HG02981 (cell line): ENCODE data around the gene MYO15B.
A peak's percentile ranks its signal among the peaks of the same experiment; 100 is the strongest.

Experiments
- ATAC-seq: cut with Tn5 transposase; IDR thresholded peaks from one replicate; pipeline ENCODE4 v1.9.1; 2021; ENCODE audit warnings: mild to moderate bottlenecking, moderate library complexity; ENCODE audit not compliant: unreplicated experiment

MYO15B gene

GRCh38 chr17:75658237-75658636 lies 70.6 kb downstream of the MYO15B start:
- ATAC-seq: no peak

- ATAC-seq: no peak
Observed at GRCh38 chr17:75661531-75661930, 73.9 kb downstream of the MYO15B start.

DNA sequence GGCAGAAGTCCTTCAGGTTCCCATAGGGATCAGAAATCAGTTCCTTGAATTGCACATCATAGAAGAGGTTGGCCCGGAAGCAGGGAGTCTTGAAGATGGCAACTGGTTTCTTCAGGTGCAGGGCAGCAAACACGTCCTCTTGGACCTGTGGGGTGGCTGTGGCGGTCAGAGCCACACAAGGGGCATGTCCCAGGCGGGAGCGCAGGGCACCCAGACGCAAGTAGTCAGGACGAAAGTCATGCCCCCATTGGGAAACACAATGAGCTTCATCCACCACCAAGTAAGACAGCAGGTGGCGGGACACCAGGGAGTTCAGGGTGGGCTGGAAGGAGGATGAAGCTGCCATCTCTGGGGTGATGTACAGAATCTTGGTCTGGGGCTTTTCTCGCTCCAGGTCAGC lies 74.9 kb downstream of the MYO15B start:
- ATAC-seq: no peak

DNA sequence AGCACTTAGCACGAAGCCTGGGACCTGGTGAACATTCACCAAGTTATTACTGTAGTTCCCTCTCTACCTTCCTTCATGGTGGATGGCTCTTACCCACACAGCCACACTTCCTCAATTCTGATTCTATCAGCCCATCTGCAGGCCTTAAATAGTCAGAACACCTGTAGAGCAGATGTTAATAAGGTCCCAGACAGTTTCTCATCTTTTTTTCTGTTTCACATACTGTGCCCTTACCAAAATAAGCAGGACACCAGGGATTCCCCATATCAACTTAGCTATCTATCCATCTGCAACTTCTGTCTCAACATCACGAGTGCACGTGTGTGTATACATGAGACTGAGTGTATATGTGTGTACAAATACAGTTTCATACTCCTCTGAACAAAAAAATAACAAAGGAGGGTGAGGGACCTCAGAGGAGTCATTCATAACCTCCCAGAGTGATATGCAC lies 76.5 kb downstream of the MYO15B start:
- ATAC-seq: peak; percentile 66

- no peak for ATAC-seq
Observed at GRCh38 chr17:75665981-75666380, 78.4 kb downstream of the MYO15B start.

GRCh38 chr17:75666959-75667790 lies 79.6 kb downstream of the MYO15B start, which contains the start of the genes RECQL5 and SAP30BP:
TSS of gene RECQL5 (minus strand) at chr17:75667154. CDS start at chr17:75666557, 597 bp downstream.
TSS of gene SAP30BP (plus strand) at chr17:75667338. CDS start at chr17:75667373, 35 bp downstream.
- peak; percentile 80 for ATAC-seq

DNA sequence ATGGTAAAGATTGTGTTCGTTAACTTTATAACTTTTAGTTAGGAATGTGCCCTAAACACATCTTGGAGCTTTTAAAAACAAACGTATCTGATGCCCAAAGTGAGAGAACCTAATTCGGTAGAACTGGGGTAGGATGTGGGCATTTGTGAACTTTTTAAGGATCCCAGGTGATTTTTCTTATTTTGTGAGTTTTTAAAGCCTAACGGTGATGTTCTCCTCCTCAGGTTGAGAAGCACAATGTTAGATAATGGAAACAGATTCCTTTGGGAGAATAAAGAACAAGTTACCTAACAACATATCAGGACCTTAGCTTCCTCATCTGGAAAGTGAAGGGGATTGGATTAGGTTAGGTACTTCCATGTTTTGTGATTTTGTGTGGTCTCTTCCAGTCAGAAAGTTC lies 80.2 kb downstream of the MYO15B start:
- ATAC-seq: no peak

DNA sequence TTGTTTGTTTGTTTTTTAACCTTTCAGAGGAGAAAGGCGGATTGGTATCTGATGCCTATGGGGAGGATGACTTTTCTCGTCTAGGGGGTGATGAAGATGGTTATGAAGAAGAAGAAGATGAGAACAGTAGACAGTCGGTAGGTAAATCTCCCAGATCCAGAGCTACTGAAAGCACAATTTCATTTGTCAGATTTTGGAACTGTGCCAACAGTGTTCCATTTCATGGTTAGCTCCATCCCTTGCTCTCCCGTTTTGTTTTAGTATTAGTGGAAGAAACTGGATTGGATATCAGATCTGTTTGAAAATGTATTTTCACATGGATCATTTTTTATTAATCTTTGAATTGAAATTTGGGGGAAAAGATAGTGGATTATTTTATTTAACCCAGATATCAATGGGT lies 80.9 kb downstream of the MYO15B start:
- no peak for ATAC-seq

DNA sequence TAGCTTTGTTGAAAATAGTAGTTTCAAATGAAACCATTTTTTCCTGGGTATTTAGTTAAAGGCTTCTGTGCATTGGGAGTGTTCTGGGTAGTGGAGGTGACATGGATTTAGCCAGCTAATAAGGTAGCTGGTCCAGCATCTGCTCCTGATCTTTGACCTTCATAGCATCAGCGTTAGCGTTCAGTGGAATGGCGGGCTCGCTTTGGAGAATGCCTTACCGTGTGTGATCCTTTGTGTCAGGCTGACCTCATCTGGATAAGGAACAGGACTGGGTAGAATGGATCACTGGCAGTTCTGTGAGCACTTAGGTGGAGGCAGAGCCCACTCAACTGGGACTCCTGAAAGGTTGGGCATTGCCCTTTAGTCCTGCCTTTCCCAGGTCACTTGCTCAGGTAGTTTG lies 83.3 kb downstream of the MYO15B start:
- ATAC-seq: no peak

DNA sequence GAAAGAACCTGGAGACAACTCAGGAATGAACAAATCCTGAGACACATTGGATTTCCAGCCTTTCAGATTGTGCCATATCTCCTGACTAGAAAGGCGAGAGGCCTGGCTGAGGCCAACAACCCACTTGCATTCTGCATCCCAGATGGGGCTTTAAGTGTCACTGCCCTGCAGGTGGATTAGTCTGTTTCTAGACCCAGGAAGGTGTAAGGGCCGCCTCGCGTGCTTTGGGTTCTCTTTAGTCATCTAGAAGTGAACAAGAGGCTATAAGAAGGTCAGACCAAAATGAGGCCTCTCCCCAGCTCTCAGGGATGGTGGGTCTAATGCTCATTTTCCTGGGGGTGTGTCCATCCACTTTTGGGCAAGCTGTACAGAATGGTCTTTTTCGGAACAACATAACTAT lies 84.4 kb downstream of the MYO15B start:
- no peak for ATAC-seq

GRCh38 chr17:75673487-75673886 lies 85.9 kb downstream of the MYO15B start:
- no peak for ATAC-seq
